IMR-90 (cell line): ENCODE results near the gene SCN8A. TPM values are rescaled to one million over a fixed set of nuclear protein-coding genes. Genes with fewer than 3 reads are reported as not detected.

Source experiments
- ATAC-seq: fragments of 200-7000 bp; cut with Tn5 transposase; 2 replicates; pipeline ENCODE4 v1.9.1; 2020; ENCODE audit warnings: low read depth, mild to moderate bottlenecking, moderate library complexity
- BruUV-seq: library from RNA; stranded (reverse); fragments of 400-500 nt; replicated peaks from 2 replicates; lab custom pipeline; 2021; lab: Mats Ljungman, UMichigan
- CTCF ChIA-PET: fragments of 300-600 bp; formaldehyde crosslinking; extraction: SDS; loops from one replicate; lab custom pipeline; 2021; ENCODE audit warnings: antibody characterized with exemption; lab: Yijun Ruan, JAX
- POLR2A ChIA-PET: fragments of 300-600 bp; sonication (Branson Sonifier 250); formaldehyde crosslinking; loops from one replicate; lab custom pipeline; 2022; ENCODE audit warnings: antibody characterized with exemption; ENCODE audit not compliant: unreplicated experiment; lab: Charles Lee
- DNase-seq: peaks from one replicate; pipeline ENCODE4 v3.0.0; 2013
- H2AFZ ChIP-seq: replicated peaks from 2 replicates; pipeline ENCODE3; 2013; ENCODE audit warnings: low read length, mild to moderate bottlenecking; ENCODE audit not compliant: poor library complexity
- H2AK5ac ChIP-seq: 2 replicates; pipeline ENCODE4 v1.6.1; 2013; ENCODE audit warnings: low read depth, low read length, inconsistent platforms
- H2AK9ac ChIP-seq: replicated peaks from 2 replicates; pipeline ENCODE3; 2013; ENCODE audit warnings: mild to moderate bottlenecking, low read depth, low read length, moderate library complexity; ENCODE audit not compliant: poor library complexity
- H2BK120ac ChIP-seq: 2 replicates; pipeline ENCODE4 v1.6.1; 2013; ENCODE audit warnings: low read depth, low read length, inconsistent platforms
- H2BK15ac ChIP-seq: 3 replicates; pipeline ENCODE4 v1.6.1; 2013; ENCODE audit warnings: low read depth, low read length, inconsistent platforms
- H2BK20ac ChIP-seq: 2 replicates; pipeline ENCODE4 v1.6.1; 2013; ENCODE audit warnings: low read depth, mild to moderate bottlenecking, inconsistent platforms, low read length, moderate library complexity
- H2BK5ac ChIP-seq: 2 replicates; pipeline ENCODE4 v1.6.1; 2013; ENCODE audit warnings: mild to moderate bottlenecking, low read depth, low read length, inconsistent platforms; ENCODE audit not compliant: poor library complexity, severe bottlenecking
- H3K14ac ChIP-seq: replicated peaks from 2 replicates; pipeline ENCODE4 v1.6.1; 2013; ENCODE audit warnings: low read depth, low read length, inconsistent platforms
- H3K18ac ChIP-seq: 2 replicates; pipeline ENCODE4 v1.6.1; 2013; ENCODE audit warnings: low read depth, low read length, control low read depth
- H3K23ac ChIP-seq: 2 replicates; pipeline ENCODE4 v1.6.1; 2013; ENCODE audit warnings: low read depth, low read length, inconsistent platforms
- H3K27ac ChIP-seq: 2 replicates; pipeline ENCODE4 v1.5.1; 2013; ENCODE audit warnings: mild to moderate bottlenecking, control low read depth, low read length; ENCODE audit not compliant: insufficient read depth
- H3K27me3 ChIP-seq: 2 replicates; pipeline ENCODE4 v1.6.1; 2013; ENCODE audit warnings: low read length; ENCODE audit not compliant: control insufficient read depth, insufficient read depth
- H3K36me3 ChIP-seq: 2 replicates; pipeline ENCODE4 v1.6.1; 2013; ENCODE audit warnings: low read length, mixed read lengths; ENCODE audit not compliant: control insufficient read depth, insufficient read depth
- H3K4ac ChIP-seq: 2 replicates; pipeline ENCODE4 v1.6.1; 2013; ENCODE audit warnings: low read depth, low read length, inconsistent platforms
- H3K4me1 ChIP-seq: 2 replicates; pipeline ENCODE4 v1.6.1; 2013; ENCODE audit warnings: low read length, mixed read lengths; ENCODE audit not compliant: control insufficient read depth, insufficient read depth
- H3K4me2 ChIP-seq: 2 replicates; pipeline ENCODE4 v1.6.1; 2013; ENCODE audit warnings: low read depth, mild to moderate bottlenecking, control low read depth, low read length, moderate library complexity
- H3K4me3 ChIP-seq: 2 replicates; pipeline ENCODE4 v1.5.1; 2013; ENCODE audit warnings: low read depth, mild to moderate bottlenecking, control low read depth, low read length, moderate library complexity; ENCODE audit not compliant: insufficient read depth
- H3K56ac ChIP-seq: 2 replicates; pipeline ENCODE4 v1.6.1; 2013; ENCODE audit warnings: low read length, inconsistent platforms; ENCODE audit not compliant: insufficient read depth; ENCODE audit errors: extremely low read depth
- H3K79me1 ChIP-seq, 2 experiments: 2 replicates each; pipeline ENCODE4 v1.6.1; 2013; ENCODE audit warnings: low read length in 2 of 2, inconsistent platforms in 1 of 2, low read depth in 1 of 2
- H3K9ac ChIP-seq: 2 replicates; pipeline ENCODE4 v1.6.1; 2013; ENCODE audit warnings: low read depth, low read length, control low read depth
- H3K9me1 ChIP-seq: 2 replicates; pipeline ENCODE4 v1.6.1; 2013; ENCODE audit warnings: low read length, inconsistent platforms; ENCODE audit not compliant: insufficient read depth
- H3K9me3 ChIP-seq: 2 replicates; pipeline ENCODE4 v1.6.1; 2013; ENCODE audit warnings: low read length; ENCODE audit not compliant: control insufficient read depth, insufficient read depth
- H4K20me1 ChIP-seq: 2 replicates; pipeline ENCODE4 v1.6.1; 2013; ENCODE audit warnings: low read length, inconsistent platforms; ENCODE audit not compliant: insufficient read depth
- H4K5ac ChIP-seq: 2 replicates; pipeline ENCODE4 v1.6.1; 2013; ENCODE audit warnings: mild to moderate bottlenecking, low read depth, low read length, control low read depth
- H4K8ac ChIP-seq, 2 experiments: 2 replicates each; pipeline ENCODE4 v1.6.1; 2013; ENCODE audit warnings: low read depth in 2 of 2, low read length in 2 of 2, control low read depth in 1 of 2, inconsistent platforms in 1 of 2
- H4K91ac ChIP-seq: 2 replicates; pipeline ENCODE4 v1.6.1; 2013; ENCODE audit warnings: low read depth, low read length, inconsistent platforms; ENCODE audit not compliant: insufficient read depth
- CEBPB ChIP-seq: IDR thresholded peaks from 2 replicates; pipeline ENCODE4 v1.6.1; 2012; ENCODE audit warnings: low read depth, low read length, improper control_type of control experiment
- CHD1 ChIP-seq: IDR thresholded peaks from 2 replicates; pipeline ENCODE4 v1.6.1; 2012; ENCODE audit warnings: low read depth, low read length, improper control_type of control experiment
- MAFK ChIP-seq: IDR thresholded peaks from 2 replicates; pipeline ENCODE4 v1.6.1; 2012; ENCODE audit warnings: low read depth, low read length, improper control_type of control experiment
- MAZ ChIP-seq: IDR thresholded peaks from 2 replicates; pipeline ENCODE4 v1.6.1; 2012; ENCODE audit warnings: low read depth, mild to moderate bottlenecking, low read length, improper control_type of control experiment, moderate library complexity, borderline replicate concordance
- dilution Hi-C: fragments of 300-500 bp; cut with HindIII; formaldehyde crosslinking; loops from one replicate; pipeline ENCODE4 v1.14.3; 2018; ENCODE audit warnings: low sequenced_read_pairs; ENCODE audit not compliant: unreplicated experiment
- in situ Hi-C: fragments of 300-500 bp; cut with MboI; formaldehyde crosslinking; loops from 3 replicates; pipeline ENCODE4 v1.14.3; 2019; ENCODE audit warnings: low sequenced_read_pairs, inconsistent platforms, mixed read lengths
- intact Hi-C: fragments of 100-400 bp; cut with micrococcal nuclease; formaldehyde crosslinking; loops from 2 replicates; pipeline ENCODE4 v1.10.0; 2022
- polyA plus RNA-seq, 3 experiments: library from polyadenylated mRNA; depleted of rRNA; stranded (reverse); fragments of >200 nt; gene quantifications; 2 replicates each; pipeline ENCODE4 v1.2.3, GENCODE V29; 2012; ENCODE audit warnings: low replicate concordance in 1 of 3
- total RNA-seq: library from RNA; depleted of rRNA; stranded (reverse); fragments of >200 nt; gene quantifications from 2 replicates; pipeline ENCODE4 v1.2.3, GENCODE V29; 2012

SCN8A gene
- total and polyA plus RNA-seq, 2 of the 4 experiments (the other 2 are of a cell fraction): 6.9 to 19.7 TPM

DNA sequence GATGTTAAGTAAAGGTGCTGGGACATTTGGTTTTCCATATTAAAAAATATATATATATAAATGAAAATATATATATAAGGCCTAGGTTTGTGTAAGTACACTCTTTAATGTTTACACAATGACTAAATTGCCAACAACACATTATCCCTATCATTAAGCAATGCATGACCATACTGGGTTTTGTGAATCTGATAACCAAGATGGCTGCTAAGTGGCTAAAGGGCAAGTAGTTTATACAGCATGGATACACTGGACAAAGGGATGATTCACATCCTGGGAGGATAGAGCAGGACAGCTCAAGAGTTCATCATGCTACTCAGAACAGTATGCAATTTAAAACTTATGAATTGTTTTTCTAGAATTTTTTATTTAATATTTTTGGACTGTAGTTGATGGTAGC lies 168.1 kb downstream of the SCN8A start:
- Histone ChIP-seq H3K27me3 (no peaks in the 10 kb centered on the region), H3K4me1 (no peaks in the 10 kb centered on the region; the same call in 1 of the 2 replicates), H3K4me2 (no peak overlapping the region), H2BK15ac (no peak overlapping the region), H3K18ac (no peak overlapping the region), H2BK5ac (no peak overlapping the region), H2AFZ (no peak overlapping the region), H3K9me3 (no peaks in the 10 kb centered on the region), H3K14ac (no peak overlapping the region), H3K23ac (no peak overlapping the region), H4K5ac (no peak overlapping the region), H2AK5ac (no peak overlapping the region), H2BK20ac (no peak overlapping the region), H3K56ac (no peak overlapping the region), H2AK9ac (no peak overlapping the region), H3K4me3 (no peak overlapping the region), H3K79me1 (no peaks in the 10 kb centered on the region; a peak in 1 of 4 replicates), H4K8ac (no peak overlapping the region), H3K9me1 (peaks cover 2% of the 10 kb centered on the region; the same call in 1 of the 2 replicates), H3K27ac (no peak overlapping the region), H3K36me3 (no peaks in the 10 kb centered on the region), H4K20me1 (no peaks in the 10 kb centered on the region), H3K4ac (no peak overlapping the region), H4K91ac (no peak overlapping the region), H3K9ac (no peak overlapping the region), H2BK120ac (no peak overlapping the region)
- ChIA-PET POLR2A (no interaction called here), CTCF (no interaction called here)
- DNase-seq (peak; percentile 72), ATAC-seq (peak; percentile 84)
- in situ Hi-C loops (no loop called here), intact Hi-C loops (no loop called here), dilution Hi-C loops (no loop called here)
- no peak for TF ChIP-seq CHD1
- peak; percentile 69; the same call in 1 of the 2 replicates for TF ChIP-seq CEBPB
- TF ChIP-seq MAZ: no peak
- TF ChIP-seq MAFK: no peak
- BruUV-seq: no TSS peak
